K562 (cell line): ENCODE data around the gene DNAJC11. TPM values are rescaled to one million over a fixed set of nuclear protein-coding genes. Genes with fewer than 3 reads are reported as not detected.

Source experiments
- ATAC-seq: fragments of 200-7000 bp; cut with Tn5 transposase; 3 replicates; pipeline ENCODE4 v1.9.1; 2020; ENCODE audit warnings: moderate library complexity
- BruUV-seq: library from RNA; stranded (reverse); fragments of 400-500 nt; replicated peaks from 2 replicates; lab custom pipeline; 2021; lab: Mats Ljungman, UMichigan
- CTCF ChIA-PET: fragments of 300-600 bp; formaldehyde crosslinking; extraction: SDS; loops from one replicate; lab custom pipeline; 2021; ENCODE audit warnings: low intra/inter-chr PET ratio; lab: Yijun Ruan, JAX
- POLR2A ChIA-PET: fragments of 300-600, 350-650 bp; sonication (Branson Sonifier 250); formaldehyde crosslinking; extraction: SDS; loops from one replicate; lab custom pipeline; 2021; ENCODE audit warnings: antibody characterized with exemption, inconsistent platforms; lab: Yijun Ruan, JAX
- DNase-seq, 4 experiments: peaks; one replicate each; pipeline versions ENCODE4 v3.0.0 to v3.0.0-alpha.2; 2011 to 2018; ENCODE audit warnings: low spot score in 3 of 4, mixed read lengths in 3 of 4; ENCODE audit errors: extremely low read depth in 1 of 4
- FAIRE-seq: peaks from 2 replicates; lab custom pipeline; 2011; peaks lifted over from hg19 to GRCh38; lab: Jason Lieb, UNC
- H2AFZ ChIP-seq: 2 replicates; pipeline ENCODE4 v1.6.0; 2011; ENCODE audit warnings: low read depth, low read length, control low read depth, inconsistent platforms
- H3K27ac ChIP-seq: fragments of 200-600 bp; 3 replicates; pipeline ENCODE4 v1.8.0; 2011; ENCODE audit warnings: low read depth, mild to moderate bottlenecking, control low read depth, inconsistent platforms, low read length, moderate library complexity, mixed read lengths; ENCODE audit errors: extremely low read depth
- H3K27me3 ChIP-seq, 2 experiments: fragments of 300-600 bp in 1 of 2; 2 replicates in 1 of 2; 3 replicates in 1 of 2; pipeline versions ENCODE4 v1.6.0 to v1.8.0; 2011; ENCODE audit warnings: inconsistent platforms in 2 of 2, low read length in 2 of 2, mild to moderate bottlenecking in 1 of 2, mixed read lengths in 1 of 2, moderate library complexity in 1 of 2; ENCODE audit not compliant: control insufficient read depth in 2 of 2, insufficient read depth in 2 of 2
- H3K36me3 ChIP-seq: fragments of 300-600 bp; 3 replicates; pipeline ENCODE4 v1.8.0; 2011; ENCODE audit warnings: mild to moderate bottlenecking, low read length, inconsistent platforms; ENCODE audit not compliant: control insufficient read depth, insufficient read depth
- H3K4me1 ChIP-seq, 2 experiments: fragments of 200-600 bp in 1 of 2; replicated peaks in 1 of 2; 2 replicates in 1 of 2; 3 replicates in 1 of 2; pipeline versions ENCODE4 v1.5.1 to v1.8.0; 2011; ENCODE audit warnings: inconsistent platforms in 2 of 2, low read length in 2 of 2, mild to moderate bottlenecking in 1 of 2, mixed read lengths in 1 of 2, moderate library complexity in 1 of 2; ENCODE audit not compliant: control insufficient read depth in 2 of 2, insufficient read depth in 2 of 2
- H3K4me2 ChIP-seq: 2 replicates; pipeline ENCODE4 v1.6.1; 2011; ENCODE audit warnings: low read length, control low read depth, inconsistent platforms, mixed read lengths; ENCODE audit not compliant: insufficient read depth
- H3K4me3 ChIP-seq: fragments of 200-600 bp; sonication (generic), shearing (Covaris generic); 2 replicates; pipeline ENCODE4 v1.5.1; 2016; ENCODE audit warnings: control low read depth, inconsistent platforms
- H3K79me2 ChIP-seq: fragments of 200-600 bp; 3 replicates; pipeline ENCODE4 v1.8.0; 2011; ENCODE audit warnings: low read length, inconsistent platforms; ENCODE audit not compliant: control insufficient read depth, insufficient read depth
- H3K9ac ChIP-seq, 2 experiments: 2 replicates each; pipeline versions ENCODE4 v1.6.0 to v1.6.1; 2011; ENCODE audit warnings: low read depth in 2 of 2, low read length in 2 of 2, control low read depth in 1 of 2, inconsistent platforms in 1 of 2, mild to moderate bottlenecking in 1 of 2, mixed read lengths in 1 of 2; ENCODE audit not compliant: insufficient read depth in 1 of 2
- H3K9me1 ChIP-seq: one replicate; pipeline ENCODE4 v1.6.0; 2011; ENCODE audit warnings: inconsistent platforms, mild to moderate bottlenecking, low read length, moderate library complexity; ENCODE audit not compliant: control insufficient read depth, insufficient read depth
- H3K9me3 ChIP-seq: replicated peaks from 2 replicates; pipeline ENCODE4 v1.5.1; 2011; ENCODE audit warnings: low read depth, low read length, inconsistent platforms; ENCODE audit not compliant: control insufficient read depth, insufficient read depth
- H4K20me1 ChIP-seq: replicated peaks from 2 replicates; pipeline ENCODE4 v1.6.1; 2011; ENCODE audit warnings: low read length, inconsistent platforms, mixed read lengths; ENCODE audit not compliant: control insufficient read depth, insufficient read depth
- ADNP ChIP-seq: fragments of 200-800 bp; sonication (Bioruptor generic); IDR thresholded peaks from 2 replicates; pipeline ENCODE4 v1.6.1; 2016; ENCODE audit warnings: missing genetic modification characterization, missing compliant biosample characterization
- BRD4 ChIP-seq: fragments of 200-600 bp; sonication (generic); IDR thresholded peaks from 2 replicates; pipeline ENCODE4 v1.6.1; 2017; ENCODE audit warnings: inconsistent platforms
- DDX20 ChIP-seq: fragments of 450-650 bp; IDR thresholded peaks from 2 replicates; pipeline ENCODE4 v1.6.1; 2016; ENCODE audit warnings: missing genetic modification characterization, low read depth, mild to moderate bottlenecking, missing compliant biosample characterization, moderate library complexity
- ESRRA ChIP-seq: fragments of 450-650 bp; IDR thresholded peaks from 2 replicates; pipeline ENCODE4 v1.6.1; 2014; ENCODE audit warnings: low read depth, mild to moderate bottlenecking, moderate library complexity, borderline replicate concordance
- HEY1 ChIP-seq: fragments of 250-450 bp; sonication (Bioruptor Pico); IDR thresholded peaks from 2 replicates; pipeline ENCODE4 v1.5.0; 2020; ENCODE audit warnings: mild to moderate bottlenecking, moderate library complexity, borderline replicate concordance
- NFRKB ChIP-seq: fragments of 450-650 bp; IDR thresholded peaks from 2 replicates; pipeline ENCODE4 v1.6.1; 2016; ENCODE audit warnings: low read depth
- RBFOX2 ChIP-seq: fragments of 200-400 bp; formaldehyde crosslinking; IDR thresholded peaks from 2 replicates; pipeline ENCODE4 v1.6.1; 2017; ENCODE audit warnings: low read depth, mild to moderate bottlenecking, low read length, moderate library complexity
- TBL1XR1 ChIP-seq, 2 experiments: IDR thresholded peaks; 2 replicates each; pipeline ENCODE4 v1.6.1; 2012; ENCODE audit warnings: improper control_type of control experiment in 2 of 2, low read length in 2 of 2, mild to moderate bottlenecking in 1 of 2
- TRIM24 ChIP-seq, 2 experiments: fragments of 450-650 bp; IDR thresholded peaks; 2 replicates each; pipeline ENCODE4 v1.6.1; 2016
- U2AF1 ChIP-seq: fragments of 200-400 bp; formaldehyde crosslinking; optimal IDR thresholded peaks from 2 replicates; pipeline ENCODE3; 2017; ENCODE audit warnings: mild to moderate bottlenecking, low read depth, low read length, moderate library complexity
- XRCC5 ChIP-seq: fragments of 200-400 bp; formaldehyde crosslinking; IDR thresholded peaks from 2 replicates; pipeline ENCODE4 v1.6.1; 2017; ENCODE audit warnings: low read depth, mild to moderate bottlenecking, low read length
- ZFPM2 ChIP-seq: fragments of 250-450 bp; sonication (Bioruptor Pico); IDR thresholded peaks from 2 replicates; pipeline ENCODE4 v1.5.1; 2022; ENCODE audit warnings: mild to moderate bottlenecking
- ZNF324 ChIP-seq: fragments of 250-450 bp; sonication (Bioruptor Pico); IDR thresholded peaks from 2 replicates; pipeline ENCODE4 v1.4.0; 2020; ENCODE audit warnings: mild to moderate bottlenecking
- ZNF584 ChIP-seq: fragments of 200-800 bp; sonication (Bioruptor generic); IDR thresholded peaks from 2 replicates; pipeline ENCODE4 v1.6.1; 2016; ENCODE audit warnings: low read depth, mild to moderate bottlenecking, missing genetic modification characterization, missing compliant biosample characterization
- WGBS: fragments of 100-300 bp; shearing (Covaris generic); methylation state at CpG from one replicate; pipeline ENCODE4 v1.1.6; 2016; ENCODE audit warnings: low coverage, mixed read lengths; ENCODE audit not compliant: insufficient coverage; ENCODE audit errors: missing lambda C conversion rate; 5-methylcytosine and 5-hydroxymethylcytosine counted together
- in situ Hi-C: fragments of 300-500 bp; cut with MboI; formaldehyde crosslinking; loops from 4 replicates; pipeline ENCODE4 v1.15.0; 2018; ENCODE audit warnings: inconsistent platforms, mixed read lengths
- intact Hi-C: fragments of 100-400 bp; cut with micrococcal nuclease; formaldehyde crosslinking; loops from 2 replicates; pipeline ENCODE4 v1.14.2; 2022
- polyA plus RNA-seq, 8 experiments: library from polyadenylated mRNA; depleted of rRNA in 4 of 8; stranded (reverse) in 5 of 8; unstranded in 3 of 8; fragments of >200 nt; fragmentation: Nextera tagmentation in 2 of 8; fragmentation: Illumina TruSeq in 1 of 8; extraction: Ambion mirVana in 2 of 8; extraction: Trizol in 1 of 8; gene quantifications; 2 replicates each; pipeline versions ENCODE4 v1.2.1 to v1.2.3, GENCODE V29; 2011 to 2014; ENCODE audit warnings: inconsistent platforms in 1 of 8, missing spikeins in 1 of 8
- total RNA-seq, 7 experiments: library from RNA; depleted of rRNA in 6 of 7; stranded (reverse); fragments of >200 nt in 6 of 7; fragmentation: Illumina TruSeq in 2 of 7; extraction: Trizol in 2 of 7; gene quantifications; 2 replicates each; pipeline versions ENCODE4 v1.2.1 to v1.2.3, GENCODE V29; 2011 to 2021; ENCODE audit warnings: low replicate concordance in 1 of 7
- TF ChIP-seq, protein P1 (sequence below): fragments of 250-450 bp; sonication (Bioruptor Pico); IDR thresholded peaks from 2 replicates; pipeline ENCODE4 v1.4.0; 2020; ENCODE audit warnings: mild to moderate bottlenecking, moderate library complexity
- TF ChIP-seq, protein P2 (sequence below), 2 experiments: IDR thresholded peaks; 2 replicates each; pipeline ENCODE4 v1.6.1; 2011; ENCODE audit warnings: borderline replicate concordance in 1 of 2, control low read depth in 1 of 2, low read depth in 1 of 2, low read length in 1 of 2, mild to moderate bottlenecking in 1 of 2, mixed read lengths in 1 of 2, moderate library complexity in 1 of 2; ENCODE audit not compliant: insufficient read depth in 1 of 2, insufficient read length in 1 of 2, poor library complexity in 1 of 2, severe bottlenecking in 1 of 2; ENCODE audit errors: extremely low read depth in 1 of 2
- TF ChIP-seq, protein P3 (sequence below): sonication (generic); formaldehyde crosslinking; IDR thresholded peaks from 2 replicates; pipeline ENCODE4 v1.8.1; 2023; ENCODE audit warnings: mild to moderate bottlenecking, missing genetic modification reagents

Gene DNAJC11
- total and polyA plus RNA-seq, 9 of the 15 experiments (the other 6 are each of a cell fraction or from before 2014, with no cell fraction given) = 14.1 to 123 (median 76.6) TPM

DNA sequence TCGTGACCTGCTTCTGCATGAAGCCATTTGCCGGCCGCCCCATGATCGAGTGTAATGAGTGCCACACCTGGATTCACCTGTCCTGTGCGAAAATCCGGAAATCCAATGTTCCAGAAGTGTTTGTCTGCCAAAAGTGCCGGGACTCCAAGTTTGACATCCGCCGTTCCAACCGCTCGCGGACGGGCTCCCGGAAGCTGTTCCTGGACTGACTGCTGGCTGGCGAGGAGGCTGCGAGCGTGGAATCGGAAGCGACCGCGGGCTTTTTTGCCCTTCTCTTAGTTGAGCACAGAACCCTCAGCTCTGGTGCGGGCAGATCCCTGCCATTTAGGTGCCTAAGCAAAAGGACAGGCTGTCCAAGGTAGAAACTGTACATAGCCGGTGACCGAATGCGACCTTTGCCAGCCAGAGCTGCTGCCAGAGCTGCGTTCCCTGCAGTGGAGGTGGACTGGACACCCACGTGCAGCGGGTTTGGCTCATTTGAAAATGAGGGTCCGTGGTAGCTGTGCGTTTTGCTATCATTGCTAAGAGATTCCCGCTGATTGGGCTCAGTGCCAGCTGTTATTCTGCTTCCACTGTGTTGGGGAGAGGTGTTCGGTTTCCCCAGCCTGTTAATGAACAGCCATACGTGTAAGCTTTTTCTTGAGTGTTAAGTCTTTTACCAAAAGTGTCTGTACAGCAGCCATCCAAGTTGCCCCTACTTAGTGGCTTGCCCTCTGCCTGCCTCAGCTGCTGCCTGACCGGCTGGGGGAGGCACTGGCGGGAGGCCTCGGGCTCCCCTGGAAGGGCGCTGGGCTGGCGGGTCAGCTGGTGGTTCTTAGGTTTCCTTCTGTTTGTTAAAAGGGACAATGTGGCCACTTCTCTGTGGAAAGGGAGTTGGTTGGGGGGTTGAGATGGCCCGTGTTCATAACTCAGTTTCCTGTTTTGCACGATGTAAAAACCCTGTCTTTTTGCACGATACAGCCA lies 79.9 kb downstream of the DNAJC11 start:
- in situ Hi-C loops (no loop called here), intact Hi-C loops (no loop called here)
- H3K27me3 ChIP-seq = no peaks in the 10 kb centered on the region
- H3K4me3 ChIP-seq = no peak overlapping the region
- peaks cover 3% of the 10 kb centered on the region for H3K9me1 ChIP-seq
- no peak overlapping the region for H3K27ac ChIP-seq
- DNase-seq (no peak), FAIRE-seq (no peak), ATAC-seq (no peak)
- WGBS = 89% methylated on average over 41 of the region's 41 CpGs
- no peak overlapping the region for H2AFZ ChIP-seq
- POLR2A ChIA-PET = interaction anchor here (0.7 to 5.1 kb wide), 11 partner anchors 10 to 1077 kb away, joined by 3 to 36 read pairs (median 3); no protein-coding TSS in a partner anchor
- H3K4me2 ChIP-seq = no peak overlapping the region
- peaks cover 80% of the 10 kb centered on the region for H3K36me3 ChIP-seq
- BruUV-seq = no TSS peak
- peak overlapping the region in 1 of 2 experiments; percentile 1; a peak in 1 of 4 replicates for H3K9ac ChIP-seq
- CTCF ChIA-PET = interaction anchor here (0.7 kb wide), 1 partner anchor 155 kb away, joined by 3 read pairs; no protein-coding TSS in a partner anchor
- H3K9me3 ChIP-seq = no peaks in the 10 kb centered on the region
- peaks cover 14 to 33% of the 10 kb centered on the region in 2 experiments for H3K4me1 ChIP-seq
- H4K20me1 ChIP-seq = peaks cover 22% of the 10 kb centered on the region
- H3K79me2 ChIP-seq = peaks cover 80% of the 10 kb centered on the region
- TF ChIP-seq, protein P1, sequence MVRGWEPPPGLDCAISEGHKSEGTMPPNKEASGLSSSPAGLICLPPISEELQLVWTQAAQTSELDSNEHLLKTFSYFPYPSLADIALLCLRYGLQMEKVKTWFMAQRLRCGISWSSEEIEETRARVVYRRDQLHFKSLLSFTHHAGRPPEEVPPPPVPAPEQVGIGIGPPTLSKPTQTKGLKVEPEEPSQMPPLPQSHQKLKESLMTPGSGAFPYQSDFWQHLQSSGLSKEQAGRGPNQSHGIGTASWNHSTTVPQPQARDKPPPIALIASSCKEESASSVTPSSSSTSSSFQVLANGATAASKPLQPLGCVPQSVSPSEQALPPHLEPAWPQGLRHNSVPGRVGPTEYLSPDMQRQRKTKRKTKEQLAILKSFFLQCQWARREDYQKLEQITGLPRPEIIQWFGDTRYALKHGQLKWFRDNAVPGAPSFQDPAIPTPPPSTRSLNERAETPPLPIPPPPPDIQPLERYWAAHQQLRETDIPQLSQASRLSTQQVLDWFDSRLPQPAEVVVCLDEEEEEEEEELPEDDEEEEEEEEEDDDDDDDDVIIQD = no peak
- TF ChIP-seq HEY1 (CRISPR knock-in tag) (no peak), TBL1XR1 (IDR thresholded peaks at IDR 0.05; ENCODE audit: low read length in 2 of 2) (no peak), ADNP (tag) (no peak), ZNF324 (no peak), ZNF584 (CRISPR knock-in tag) (no peak), XRCC5 (no peak), RBFOX2 (peak; percentile 33; the same call in 1 of the 2 replicates), DDX20 (no peak), U2AF1 (no peak), TRIM24 (IDR thresholded peaks at IDR 0.05) (no peak), NFRKB (no peak), ESRRA (no peak), ZFPM2 (CRISPR knock-in tag) (no peak), BRD4 (no peak)
- TF ChIP-seq, protein P2, sequence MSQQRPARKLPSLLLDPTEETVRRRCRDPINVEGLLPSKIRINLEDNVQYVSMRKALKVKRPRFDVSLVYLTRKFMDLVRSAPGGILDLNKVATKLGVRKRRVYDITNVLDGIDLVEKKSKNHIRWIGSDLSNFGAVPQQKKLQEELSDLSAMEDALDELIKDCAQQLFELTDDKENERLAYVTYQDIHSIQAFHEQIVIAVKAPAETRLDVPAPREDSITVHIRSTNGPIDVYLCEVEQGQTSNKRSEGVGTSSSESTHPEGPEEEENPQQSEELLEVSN (IDR thresholded peaks at IDR 0.05; ENCODE audit: borderline replicate concordance in 1 of 2, extremely low read depth in 1 of 2, insufficient read depth in 1 of 2, insufficient read length in 1 of 2, low read depth in 1 of 2, low read length in 1 of 2, poor library complexity in 1 of 2, severe bottlenecking in 1 of 2) = no peak
- TF ChIP-seq, protein P3, sequence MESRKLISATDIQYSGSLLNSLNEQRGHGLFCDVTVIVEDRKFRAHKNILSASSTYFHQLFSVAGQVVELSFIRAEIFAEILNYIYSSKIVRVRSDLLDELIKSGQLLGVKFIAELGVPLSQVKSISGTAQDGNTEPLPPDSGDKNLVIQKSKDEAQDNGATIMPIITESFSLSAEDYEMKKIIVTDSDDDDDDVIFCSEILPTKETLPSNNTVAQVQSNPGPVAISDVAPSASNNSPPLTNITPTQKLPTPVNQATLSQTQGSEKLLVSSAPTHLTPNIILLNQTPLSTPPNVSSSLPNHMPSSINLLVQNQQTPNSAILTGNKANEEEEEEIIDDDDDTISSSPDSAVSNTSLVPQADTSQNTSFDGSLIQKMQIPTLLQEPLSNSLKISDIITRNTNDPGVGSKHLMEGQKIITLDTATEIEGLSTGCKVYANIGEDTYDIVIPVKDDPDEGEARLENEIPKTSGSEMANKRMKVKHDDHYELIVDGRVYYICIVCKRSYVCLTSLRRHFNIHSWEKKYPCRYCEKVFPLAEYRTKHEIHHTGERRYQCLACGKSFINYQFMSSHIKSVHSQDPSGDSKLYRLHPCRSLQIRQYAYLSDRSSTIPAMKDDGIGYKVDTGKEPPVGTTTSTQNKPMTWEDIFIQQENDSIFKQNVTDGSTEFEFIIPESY (CRISPR knock-in tag) = peak; percentile 63; the same call in 1 of the 2 replicates
